GM21526 (cell line): ENCODE measurements around the gene IL12A.

Source experiments
- ATAC-seq: cut with Tn5 transposase; IDR thresholded peaks from one replicate; pipeline ENCODE4 v1.9.1; 2021; ENCODE audit warnings: moderate library complexity; ENCODE audit not compliant: unreplicated experiment, low FRiP score

The IL12A gene

DNA sequence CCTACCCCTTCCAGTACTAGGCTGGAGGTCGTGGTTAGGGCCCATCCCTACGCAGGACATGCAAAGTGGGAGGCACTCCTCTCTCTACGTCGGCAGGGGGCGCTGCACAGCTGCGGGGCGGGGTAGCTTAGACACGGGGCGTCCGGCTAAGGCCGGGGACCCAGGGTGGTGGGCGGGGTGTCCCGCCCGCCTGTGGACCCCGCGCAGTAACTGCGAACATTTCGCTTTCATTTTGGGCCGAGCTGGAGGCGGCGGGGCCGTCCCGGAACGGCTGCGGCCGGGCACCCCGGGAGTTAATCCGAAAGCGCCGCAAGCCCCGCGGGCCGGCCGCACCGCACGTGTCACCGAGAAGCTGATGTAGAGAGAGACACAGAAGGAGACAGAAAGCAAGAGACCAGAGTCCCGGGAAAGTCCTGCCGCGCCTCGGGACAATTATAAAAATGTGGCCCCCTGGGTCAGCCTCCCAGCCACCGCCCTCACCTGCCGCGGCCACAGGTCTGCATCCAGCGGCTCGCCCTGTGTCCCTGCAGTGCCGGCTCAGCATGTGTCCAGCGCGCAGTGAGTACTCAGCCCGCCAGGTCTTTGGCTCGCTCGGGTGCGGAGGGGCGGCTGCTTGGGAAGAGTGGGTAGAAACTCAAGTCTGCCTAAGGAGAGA is at the start of gene IL12A:
Gene IL12A, plus strand, starts transcription at position 219 of the 655 bp plus-strand sequence.
- peak; percentile 93 for ATAC-seq

DNA sequence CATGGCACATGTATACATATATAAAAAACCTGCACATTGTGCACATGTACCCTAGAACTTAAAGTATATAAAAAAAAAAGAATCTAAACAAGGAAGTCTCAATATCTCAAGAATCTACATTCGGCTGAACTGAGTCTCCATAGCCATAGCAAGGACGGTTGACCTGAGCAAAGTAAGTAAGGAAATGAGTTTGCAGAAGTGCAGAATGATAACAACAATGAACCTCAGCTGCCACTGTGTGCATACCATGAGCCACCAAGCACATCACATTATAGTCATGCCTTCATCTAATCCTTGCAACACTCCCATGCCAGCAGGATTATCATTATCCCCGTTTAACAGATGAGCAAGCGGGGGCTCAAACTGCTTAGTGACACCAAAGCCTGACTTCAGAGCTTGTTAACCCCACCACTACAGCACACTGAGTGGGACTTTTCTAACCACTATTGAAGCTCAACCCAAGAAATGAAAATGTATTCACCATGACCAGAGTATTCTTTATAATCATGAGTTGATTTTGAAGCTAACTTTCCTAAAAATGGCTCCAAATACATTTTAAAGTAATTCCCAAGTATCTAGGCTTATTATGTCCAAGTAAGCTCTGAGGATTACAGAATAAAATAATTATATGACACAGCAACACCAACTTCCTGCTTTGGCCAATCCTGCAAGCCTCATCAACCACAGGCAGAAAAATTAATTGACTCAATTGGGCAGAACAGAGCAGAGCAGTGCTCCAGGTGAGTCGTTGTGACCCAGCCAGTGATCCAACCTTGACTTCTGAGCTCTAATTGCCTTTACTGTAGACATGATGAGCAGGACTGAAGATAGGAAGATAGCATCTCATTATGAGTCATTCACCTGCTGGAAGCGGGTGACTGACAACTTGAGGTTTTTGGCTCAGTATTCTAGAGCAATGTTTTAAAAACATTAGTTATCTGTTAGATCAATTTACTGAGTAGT is 47.3 kb upstream of the IL12A start:
- ATAC-seq = peak; percentile 76

DNA sequence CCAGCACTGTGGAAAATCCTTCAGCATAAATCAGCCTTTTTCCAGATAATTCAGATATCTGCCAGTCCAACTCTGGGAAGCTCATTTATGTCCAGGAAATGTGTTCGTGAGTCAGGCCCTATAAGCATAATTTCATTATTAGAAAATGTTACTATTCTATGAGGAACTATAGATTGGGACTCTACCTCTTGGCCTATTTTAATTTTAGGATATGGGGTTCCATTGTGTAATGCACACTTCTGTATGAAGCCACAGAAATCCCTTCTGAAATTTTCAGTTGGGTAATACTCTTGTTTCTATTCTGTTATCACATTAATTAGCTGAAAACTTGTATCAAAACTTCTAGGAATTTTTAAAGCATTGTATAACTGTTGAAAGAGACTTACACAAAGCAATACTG is 43.9 kb upstream of the IL12A start:
- no peak for ATAC-seq

DNA sequence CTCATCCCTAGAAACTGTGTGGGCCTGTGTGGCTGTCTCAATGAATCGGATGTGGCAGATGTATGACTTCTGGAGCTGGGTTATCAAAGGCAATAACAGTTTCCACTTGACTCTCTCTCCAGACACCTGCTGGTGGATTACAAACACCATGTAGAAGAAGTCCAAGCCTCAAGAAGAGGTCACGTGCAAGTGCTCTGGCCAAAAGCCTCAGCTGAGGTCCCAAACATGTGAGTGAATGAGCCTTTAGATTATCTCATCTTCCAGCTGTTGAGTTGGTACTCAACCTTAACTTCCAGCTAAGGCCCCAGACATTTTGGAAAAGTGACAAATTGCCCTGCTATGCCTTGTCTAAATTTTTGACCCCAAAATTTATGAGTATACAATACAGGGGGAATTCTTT is 42.7 kb upstream of the IL12A start:
- no peak for ATAC-seq

DNA sequence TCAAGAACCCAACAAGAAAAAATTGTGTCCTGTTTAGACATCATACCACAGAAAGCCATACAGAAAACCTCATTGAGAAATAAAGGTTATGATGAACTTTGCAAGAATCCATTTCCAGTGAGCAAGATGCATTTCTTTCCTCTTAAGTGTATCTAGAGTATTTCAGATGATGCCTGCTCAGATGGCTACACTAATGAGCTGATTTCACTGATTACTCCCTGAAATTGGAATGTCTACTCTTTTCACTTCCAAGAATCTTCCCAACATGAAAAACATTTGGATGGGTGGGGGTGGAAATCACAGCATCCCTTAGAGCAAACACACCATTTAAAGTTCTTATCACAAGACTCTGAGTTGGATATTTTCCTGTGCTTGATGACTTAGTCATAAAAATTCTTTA is 41.4 kb upstream of the IL12A start:
- no peak for ATAC-seq

DNA sequence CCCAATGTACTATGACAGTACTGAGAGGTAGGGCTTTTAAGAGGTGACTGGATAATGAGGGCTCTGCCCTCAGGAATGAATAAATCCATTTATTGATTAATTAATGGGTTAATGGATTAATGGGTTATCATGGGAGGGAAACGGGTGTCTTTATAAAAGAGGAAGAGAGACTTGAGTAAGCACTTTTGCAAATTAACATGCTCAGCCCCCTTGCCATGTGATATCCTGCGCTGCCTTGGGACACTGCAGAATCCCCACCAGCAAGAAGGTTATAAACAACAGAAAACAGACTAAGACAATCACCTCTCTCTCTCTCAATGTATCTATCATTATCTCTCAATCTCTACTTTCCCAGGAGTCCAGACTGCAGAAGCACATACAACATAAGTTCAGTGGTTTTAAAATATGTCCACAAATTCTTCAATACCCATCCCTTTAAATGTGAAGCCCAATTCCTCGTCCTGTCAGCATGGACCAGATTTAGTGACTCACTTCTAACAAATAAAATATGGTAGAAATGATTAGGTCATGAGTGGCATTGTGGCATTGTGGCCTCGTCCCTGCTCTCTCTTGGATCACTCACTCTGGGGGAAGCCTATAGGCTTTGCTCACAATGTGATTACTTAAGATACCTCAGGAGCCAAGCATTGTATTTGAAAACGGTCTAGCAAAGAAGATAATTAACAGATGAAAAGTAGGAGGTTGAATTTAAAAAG is 40.0 kb upstream of the IL12A start:
- ATAC-seq = no peak

DNA sequence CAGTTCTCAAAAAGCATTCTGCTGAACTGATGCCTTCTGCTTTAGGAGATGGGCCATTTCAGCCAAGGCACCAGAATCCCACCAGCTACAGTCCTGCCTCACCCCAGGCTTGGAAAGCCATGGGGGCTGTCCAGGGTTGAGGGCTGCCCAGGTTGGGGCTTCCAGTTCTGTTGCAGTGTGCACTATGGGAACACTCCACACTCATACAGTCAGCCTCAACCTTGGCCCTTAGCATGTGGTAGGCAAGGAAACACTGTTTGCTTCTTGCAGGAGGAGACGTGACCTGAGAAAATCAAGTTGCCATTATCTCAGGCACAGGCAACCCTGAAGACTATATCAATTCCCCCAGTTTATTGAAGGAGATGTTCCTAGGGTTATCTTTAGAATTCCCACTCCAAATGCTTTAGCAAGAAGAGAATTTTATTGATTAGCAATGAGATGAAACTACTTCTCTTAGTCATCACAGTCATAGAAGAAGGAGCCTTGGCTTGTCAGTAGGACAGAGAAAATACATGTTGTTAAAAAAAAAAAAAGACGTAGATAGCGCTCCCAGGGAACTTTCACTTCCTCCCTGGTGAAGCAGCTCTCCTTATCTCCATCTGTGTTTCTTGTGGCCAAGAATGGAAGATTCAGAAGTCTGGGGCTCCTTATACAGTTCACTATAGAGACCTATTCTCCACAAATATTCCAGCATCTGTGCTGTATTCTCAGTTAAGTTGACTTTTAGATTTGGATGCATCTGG is 38.3 kb upstream of the IL12A start:
- peak; percentile 77 for ATAC-seq

DNA sequence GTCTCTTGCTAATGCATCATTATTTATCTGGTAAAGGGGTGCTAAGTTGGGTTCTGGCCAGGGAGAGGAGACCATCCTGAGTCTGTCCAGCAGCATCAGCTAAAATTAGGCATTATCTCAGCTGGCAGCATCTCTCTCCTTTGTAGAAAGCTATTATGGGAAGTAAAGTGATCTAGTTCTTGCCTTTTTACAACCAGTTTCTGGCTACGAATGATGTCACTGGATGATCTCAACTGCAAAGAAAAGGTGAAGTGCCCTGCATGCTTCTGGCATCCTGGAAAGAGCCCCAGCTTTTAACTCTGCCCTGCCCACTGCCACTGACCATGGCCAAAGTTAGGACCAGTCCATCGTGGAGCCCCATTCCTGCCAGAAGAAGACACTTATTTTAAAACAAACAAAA is 37.1 kb upstream of the IL12A start:
- ATAC-seq = no peak

DNA sequence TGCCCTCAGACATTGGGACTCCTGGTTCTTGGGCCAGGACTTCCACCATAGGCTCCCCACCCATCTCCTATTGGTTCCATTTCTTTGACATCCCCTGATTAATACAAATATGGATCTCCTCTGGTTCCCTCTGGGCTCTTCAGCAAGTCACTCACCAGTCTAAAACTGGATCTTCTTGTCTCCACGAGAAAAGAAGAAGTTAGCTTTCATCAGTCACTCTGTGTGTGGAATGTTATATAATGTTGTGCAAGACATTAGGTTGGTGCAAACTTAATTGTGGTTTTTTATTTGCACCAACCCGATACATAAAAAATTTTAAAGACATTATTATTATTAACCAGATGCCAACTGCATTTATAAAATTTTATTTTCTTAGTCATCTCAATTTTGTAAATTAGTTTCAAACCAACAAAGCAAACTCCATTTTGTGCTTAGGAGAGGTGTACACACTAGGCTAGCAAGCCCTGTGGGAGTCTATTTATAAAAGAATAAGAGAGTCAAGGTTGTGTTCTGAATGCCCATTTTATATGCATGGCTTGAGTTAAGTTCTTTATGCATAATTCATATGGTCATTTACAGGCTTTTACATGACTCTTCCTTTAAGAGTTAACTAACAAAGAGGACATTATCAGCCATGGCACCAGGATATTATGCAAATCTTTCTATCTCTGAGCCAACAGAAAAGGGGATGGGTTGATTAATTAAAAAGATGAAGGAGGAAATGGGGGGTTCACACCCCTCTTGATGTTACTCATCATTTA is 35.1 kb upstream of the IL12A start:
- ATAC-seq = no peak

DNA sequence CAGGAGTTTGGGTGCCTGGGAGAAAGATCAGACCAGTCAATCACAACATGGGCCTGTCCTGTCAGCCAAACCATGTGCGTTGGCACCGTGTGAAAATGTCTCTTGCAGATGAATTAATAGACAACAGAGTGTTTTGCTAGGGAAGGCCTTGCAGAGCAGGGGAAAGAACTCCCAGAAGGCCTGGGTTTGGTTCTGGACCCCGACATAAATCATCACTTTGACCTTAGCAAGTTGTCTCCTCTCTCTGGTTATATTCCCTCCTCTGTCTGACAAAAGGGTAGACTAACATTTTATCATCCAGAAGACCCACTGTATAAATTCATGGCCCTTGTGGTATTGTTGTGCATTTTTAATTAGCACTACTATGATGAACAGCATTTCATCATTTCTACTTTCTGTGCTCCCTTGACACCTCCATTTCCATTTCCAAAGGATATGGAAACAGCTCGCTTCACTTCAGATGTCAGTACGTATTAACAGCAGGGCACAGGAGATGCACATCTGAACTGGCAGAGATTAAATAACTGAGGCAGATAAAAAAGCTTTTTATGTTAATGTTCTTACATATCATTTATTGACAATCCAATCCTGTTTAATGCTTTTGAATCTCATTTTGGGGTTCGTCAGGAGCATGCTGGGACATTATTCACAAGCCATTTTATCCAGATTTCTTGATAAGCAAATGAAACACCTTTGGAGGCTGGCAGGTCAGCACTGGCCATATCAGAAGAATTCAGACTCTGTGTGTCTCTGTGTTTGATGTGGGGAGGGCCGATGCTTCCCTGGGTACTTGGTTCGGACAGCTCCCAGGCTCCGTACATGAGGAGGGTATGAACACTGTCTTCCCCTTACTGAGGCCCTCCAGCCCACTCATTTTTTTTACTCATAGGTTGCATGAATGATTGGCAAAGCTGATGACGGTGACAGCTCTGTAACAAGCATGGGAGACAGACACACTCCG is 28.2 kb upstream of the IL12A start:
- ATAC-seq = no peak

DNA sequence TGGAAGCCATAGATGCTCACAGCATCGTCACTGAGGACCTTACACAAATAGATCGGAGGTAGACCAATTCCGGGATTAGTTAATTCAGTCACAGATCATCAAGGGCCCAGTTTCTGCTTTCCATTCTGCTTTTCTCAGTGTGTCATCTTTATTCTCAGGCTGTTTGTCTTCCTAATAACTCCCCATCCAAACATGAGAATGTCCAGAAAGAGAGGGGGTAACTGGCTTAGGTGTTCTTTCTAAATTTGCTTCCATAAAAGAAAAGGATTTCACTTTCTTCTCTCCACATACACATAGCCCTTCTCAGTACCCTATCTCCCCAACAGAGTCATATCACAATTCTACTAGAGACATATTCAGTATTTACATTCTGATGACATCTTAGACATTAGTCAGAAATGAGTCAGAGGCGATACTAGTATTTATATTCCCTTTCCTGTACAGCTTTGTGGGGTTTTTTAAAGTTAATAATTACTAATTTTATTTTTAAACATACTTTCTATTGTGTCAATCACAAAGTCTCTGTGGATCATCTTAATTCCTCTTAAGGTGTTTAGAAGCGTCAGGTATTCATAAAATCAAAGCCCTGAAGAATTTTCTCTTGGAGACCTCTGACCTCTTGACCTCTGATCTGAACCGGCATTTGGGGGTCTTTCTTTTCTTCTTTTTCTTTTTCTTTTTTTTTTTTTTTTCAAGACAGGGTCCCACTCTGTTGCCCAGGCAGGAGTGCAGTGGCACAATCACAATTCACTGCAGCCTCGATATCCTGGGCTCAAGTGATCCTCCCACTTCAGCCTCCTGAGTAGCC is 24.3 kb upstream of the IL12A start:
- peak; percentile 100 for ATAC-seq

DNA sequence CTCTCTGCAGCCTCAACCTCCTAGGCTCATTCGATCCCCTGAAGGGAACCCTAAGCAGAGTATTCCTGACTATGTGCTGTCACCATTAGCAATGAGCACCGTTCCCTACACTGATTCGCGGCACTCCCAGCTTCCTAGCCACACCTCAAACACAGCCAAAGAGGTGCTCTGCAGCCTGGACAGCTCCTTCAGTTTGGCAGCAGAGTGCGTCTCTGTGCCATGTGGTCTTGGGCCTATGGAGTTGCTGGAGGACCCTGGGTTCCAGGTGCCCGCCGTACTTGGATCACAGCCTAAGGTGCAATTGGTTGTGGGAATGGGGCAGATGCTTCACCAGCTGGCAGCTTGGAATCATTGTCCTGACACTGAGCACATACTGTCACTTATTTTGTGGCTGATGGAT is 17.3 kb upstream of the IL12A start:
- no peak for ATAC-seq

DNA sequence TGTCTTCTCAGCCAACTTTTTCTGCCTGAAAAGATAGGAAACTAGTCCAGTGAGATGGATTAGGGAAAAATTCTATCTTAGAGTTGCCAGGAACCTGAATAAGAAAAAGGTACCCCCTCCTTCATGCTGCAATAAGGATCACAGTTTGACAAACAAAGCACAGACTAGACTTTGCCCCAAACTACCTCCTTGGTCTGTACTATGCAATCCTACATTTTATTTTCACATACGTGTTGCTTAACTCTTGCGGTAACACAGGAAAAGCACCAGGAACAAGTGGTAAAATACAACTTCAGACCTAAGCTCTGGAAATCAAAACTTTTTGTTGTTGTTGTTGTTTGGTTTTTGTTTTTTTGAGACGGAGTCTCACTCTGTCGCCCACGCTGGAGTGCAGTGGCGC is 11.3 kb upstream of the IL12A start:
- ATAC-seq = no peak

DNA sequence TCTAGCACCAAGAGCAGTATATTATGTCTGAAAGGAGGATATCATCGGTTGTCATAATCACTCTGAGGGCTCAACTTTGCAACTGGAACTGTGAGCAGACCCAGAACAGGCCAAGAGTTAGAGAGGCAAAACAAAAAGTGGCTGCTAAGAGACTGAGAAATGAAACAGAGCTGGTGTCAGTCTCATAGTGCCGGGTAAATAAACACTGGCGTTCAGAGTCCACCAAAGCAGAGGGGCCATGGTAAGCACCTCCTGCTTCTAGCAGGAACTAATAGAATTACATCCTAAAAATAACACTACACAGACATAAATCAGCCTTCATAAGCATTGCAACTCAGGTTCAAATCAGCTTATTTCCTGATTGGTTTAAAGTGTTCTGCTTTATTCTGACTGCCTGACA is 10.3 kb upstream of the IL12A start:
- ATAC-seq = peak; percentile 87

DNA sequence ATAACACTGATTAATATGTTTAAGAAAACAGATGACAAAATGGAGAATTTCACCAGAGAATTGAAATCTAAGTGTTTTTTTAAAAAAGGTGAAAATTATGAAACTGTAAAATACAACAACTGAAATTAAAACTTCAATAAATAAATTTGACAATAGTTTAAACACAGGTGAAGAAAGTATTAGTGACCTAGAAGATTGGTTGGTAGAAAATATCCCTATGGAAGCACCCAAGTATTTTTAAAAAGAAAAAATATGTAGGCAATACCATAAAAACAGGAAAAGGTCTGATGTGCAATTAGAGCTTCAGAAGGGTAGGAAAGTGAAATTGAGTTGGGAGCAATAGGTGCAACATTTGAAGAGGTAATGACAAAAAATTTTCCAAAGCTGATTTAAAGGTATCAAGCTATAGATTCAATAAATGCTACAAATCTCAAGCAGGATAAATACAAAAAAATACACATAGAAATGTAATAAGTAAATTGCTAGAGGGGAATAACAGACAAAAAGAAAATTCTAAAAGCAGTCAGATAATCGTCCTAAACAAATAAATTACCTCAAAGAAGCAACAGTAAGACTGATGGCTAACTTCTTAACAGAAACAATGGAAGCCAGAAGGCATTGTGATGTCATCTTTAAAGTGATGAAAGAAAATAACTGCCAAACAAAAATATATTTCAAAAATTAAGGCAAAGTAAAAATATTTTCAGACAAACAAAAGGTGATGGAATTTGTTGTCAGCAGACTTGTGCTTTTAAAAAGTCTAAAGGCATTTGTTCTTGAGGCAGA is 9.5 kb upstream of the IL12A start:
- no peak for ATAC-seq

DNA sequence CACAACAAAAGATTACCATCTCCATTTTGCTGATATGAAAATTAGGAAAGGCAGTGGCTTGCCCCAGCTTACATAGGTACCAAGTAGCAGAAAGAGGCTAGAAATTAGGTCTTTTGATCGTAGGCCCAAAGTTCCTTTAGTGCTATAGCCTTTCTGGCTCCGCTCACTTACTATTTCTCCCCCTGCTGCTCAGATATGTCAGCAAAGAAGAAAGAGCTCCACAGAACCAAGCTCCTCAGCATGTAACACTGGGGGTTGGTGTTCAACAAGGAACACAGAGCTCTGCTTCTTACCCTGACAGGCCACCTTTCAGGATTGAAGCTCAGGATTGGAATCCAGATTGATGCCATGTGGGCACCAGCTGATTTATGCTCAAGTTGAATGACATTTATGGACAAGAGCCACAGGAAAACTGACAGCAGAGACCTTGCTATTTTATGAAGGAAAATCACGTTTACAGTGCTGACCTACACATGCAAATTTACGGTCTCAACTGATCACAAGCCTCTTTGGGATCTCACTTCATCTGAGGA is 6.1 kb upstream of the IL12A start:
- no peak for ATAC-seq

DNA sequence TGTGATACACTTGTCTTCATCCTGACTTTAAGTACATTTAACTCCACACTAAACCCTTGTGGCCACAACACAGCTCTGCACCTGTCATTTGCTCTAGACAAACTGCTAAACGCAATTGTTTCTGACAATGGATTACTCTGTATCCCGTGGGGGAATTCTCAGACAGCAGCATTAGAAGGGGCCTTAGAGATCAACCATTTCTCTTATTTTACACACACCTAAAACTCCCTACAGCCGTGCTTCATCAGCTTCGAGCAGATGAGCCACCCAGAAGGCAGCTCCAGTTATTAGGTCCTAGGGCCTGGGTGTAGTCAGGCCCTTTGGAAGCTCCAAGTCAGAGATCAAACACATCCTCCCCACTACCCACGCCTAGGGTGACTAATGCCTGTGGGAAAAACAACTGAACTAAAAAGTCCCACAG is 1.3 kb upstream of the IL12A start:
- no peak for ATAC-seq
